22Rv1 (cell line): ENCODE results near the gene ZNF662.

Experiments
- H3K27ac ChIP-seq: fragments of 450-650 bp; 2 replicates; pipeline ENCODE4 v1.5.1; 2017
- CTCF ChIP-seq: fragments of 450-650 bp; IDR thresholded peaks from 2 replicates; pipeline ENCODE4 v1.5.1; 2017; ENCODE audit warnings: mild to moderate bottlenecking
- ZFX ChIP-seq: fragments of 450-650 bp; IDR thresholded peaks from 2 replicates; pipeline ENCODE4 v1.6.1; 2017; ENCODE audit warnings: antibody characterized with exemption, borderline replicate concordance

ZNF662 gene

GRCh38 chr3:42872718-42873117 is 33.2 kb upstream of the ZNF662 start:
- no peak overlapping the region for H3K27ac ChIP-seq
- TF ChIP-seq CTCF, result no peak
- TF ChIP-seq ZFX, result no peak

GRCh38 chr3:42873221-42873982 is 32.5 kb upstream of the ZNF662 start:
- no peak for TF ChIP-seq ZFX
- TF ChIP-seq CTCF, result no peak

GRCh38 chr3:42874749-42875148 is 31.2 kb upstream of the ZNF662 start:
- no peak overlapping the region for H3K27ac ChIP-seq
- no peak for TF ChIP-seq ZFX
- no peak for TF ChIP-seq CTCF

More at GRCh38 chr3:42873221-42873982, 32.5 kb upstream of the ZNF662 start:
- H3K27ac ChIP-seq, result no peak overlapping the region

GRCh38 chr3:42875325-42876151 is 30.4 kb upstream of the ZNF662 start, which contains the start of gene CYP8B1:
Gene CYP8B1 (minus strand): TSS chr3:42875879. CDS start chr3:42875816, 63 bp downstream.
- TF ChIP-seq ZFX (no peak), CTCF (no peak)
- no peak within 1 kb of the TSS for H3K27ac ChIP-seq

- H3K27ac ChIP-seq, result no peak overlapping the region
- TF ChIP-seq ZFX, result no peak
- no peak for TF ChIP-seq CTCF
These were observed 29.5 kb upstream of the ZNF662 start for GRCh38 chr3:42876401-42876800.

GRCh38 chr3:42876940-42877720 is 28.8 kb upstream of the ZNF662 start:
- TF ChIP-seq ZFX, result no peak
- no peak for TF ChIP-seq CTCF
- no peak overlapping the region for H3K27ac ChIP-seq
